H1 (cell line): ENCODE measurements around the gene VTI1B. TPM values are rescaled to one million over a fixed set of nuclear protein-coding genes. Genes with fewer than 3 reads are reported as not detected.

Source experiments
- CTCF ChIA-PET: fragments of 300-600 bp; sonication (Branson Sonifier 250); formaldehyde crosslinking; loops from one replicate; lab custom pipeline; 2021; ENCODE audit not compliant: partially characterized antibody; lab: Charles Lee
- POLR2A ChIA-PET: fragments of 300-600 bp; sonication (Branson Sonifier 250); formaldehyde crosslinking; loops from one replicate; lab custom pipeline; 2021; ENCODE audit warnings: inconsistent platforms; ENCODE audit not compliant: partially characterized antibody; lab: Charles Lee
- DNase-seq, 2 experiments: peaks; one replicate each; pipeline versions ENCODE4 v3.0.0 to v3.0.0-alpha.2; 2010 to 2022; ENCODE audit warnings: low spot score in 2 of 2, low read depth in 1 of 2, mixed read lengths in 1 of 2
- FAIRE-seq: peaks from 2 replicates; lab custom pipeline; 2011; peaks lifted over from hg19 to GRCh38; lab: Jason Lieb, UNC
- H2AFZ ChIP-seq: 2 replicates; pipeline ENCODE4 v1.8.1; 2012; ENCODE audit warnings: low read length, inconsistent platforms
- H2AK5ac ChIP-seq: 2 replicates; pipeline ENCODE4 v1.6.1; 2013; ENCODE audit warnings: low read depth, low read length
- H2BK120ac ChIP-seq: replicated peaks from 2 replicates; pipeline ENCODE3; 2013; ENCODE audit warnings: low read depth, low read length, inconsistent platforms
- H2BK12ac ChIP-seq: 2 replicates; pipeline ENCODE4 v1.6.1; 2013; ENCODE audit warnings: low read depth, low read length
- H2BK15ac ChIP-seq: 2 replicates; pipeline ENCODE4 v1.6.1; 2013; ENCODE audit warnings: low read length
- H2BK20ac ChIP-seq: 2 replicates; pipeline ENCODE4 v1.6.1; 2013; ENCODE audit warnings: low read length
- H2BK5ac ChIP-seq: 2 replicates; pipeline ENCODE4 v1.6.1; 2013; ENCODE audit warnings: low read depth, low read length
- H3K14ac ChIP-seq: 2 replicates; pipeline ENCODE4 v1.6.1; 2013; ENCODE audit warnings: inconsistent platforms; ENCODE audit not compliant: insufficient read length
- H3K18ac ChIP-seq: 2 replicates; pipeline ENCODE4 v1.6.1; 2013; ENCODE audit warnings: low read length; ENCODE audit errors: extremely low read depth
- H3K23ac ChIP-seq: 2 replicates; pipeline ENCODE4 v1.6.1; 2013; ENCODE audit warnings: inconsistent platforms; ENCODE audit not compliant: insufficient read length
- H3K23me2 ChIP-seq: 2 replicates; pipeline ENCODE4 v1.6.1; 2013; ENCODE audit warnings: low read depth, low read length
- H3K27ac ChIP-seq: 2 replicates; pipeline ENCODE4 v1.6.1; 2011; ENCODE audit warnings: low read depth, low read length, inconsistent platforms
- H3K27me3 ChIP-seq, 4 experiments: replicated peaks in 1 of 4; 1 replicate in 1 of 4; 2 replicates in 3 of 4; pipeline versions ENCODE4 v1.6.1 to v1.8.1; 2011 to 2013; ENCODE audit warnings: low read length in 3 of 4, mild to moderate bottlenecking in 3 of 4, inconsistent platforms in 2 of 4, mixed read lengths in 2 of 4, moderate library complexity in 1 of 4; ENCODE audit not compliant: control insufficient read depth in 3 of 4, insufficient read depth in 3 of 4; ENCODE audit errors: extremely low read depth in 1 of 4
- H3K36me3 ChIP-seq, 4 experiments: 2 replicates each; pipeline versions ENCODE4 v1.6.1 to v1.8.1; 2011 to 2013; ENCODE audit warnings: mild to moderate bottlenecking in 4 of 4, low read length in 3 of 4, moderate library complexity in 2 of 4, control low read depth in 1 of 4, inconsistent platforms in 1 of 4; ENCODE audit not compliant: insufficient read depth in 4 of 4, control insufficient read depth in 2 of 4
- H3K4ac ChIP-seq: replicated peaks from 2 replicates; pipeline ENCODE3; 2013; ENCODE audit warnings: low read length, low read depth, mixed read lengths, inconsistent platforms; ENCODE audit not compliant: insufficient read length
- H3K4me1 ChIP-seq, 4 experiments: replicated peaks in 1 of 4; 1 replicate in 1 of 4; 2 replicates in 3 of 4; pipeline versions ENCODE4 v1.6.1 to v1.8.1; 2011 to 2013; ENCODE audit warnings: low read length in 3 of 4, inconsistent platforms in 2 of 4, mixed read lengths in 1 of 4; ENCODE audit not compliant: insufficient read depth in 4 of 4, control insufficient read depth in 3 of 4
- H3K4me2 ChIP-seq, 2 experiments: 2 replicates each; pipeline versions ENCODE4 v1.6.1 to v1.8.1; 2011 to 2013; ENCODE audit warnings: low read depth in 2 of 2, low read length in 2 of 2, control low read depth in 1 of 2, inconsistent platforms in 1 of 2, mild to moderate bottlenecking in 1 of 2; ENCODE audit not compliant: insufficient read depth in 1 of 2
- H3K4me3 ChIP-seq, 4 experiments: fragments of 200-600, 300-600 bp in 1 of 4; sonication (generic), shearing (Covaris generic), sonication (Bioruptor Twin) in 1 of 4; 2 replicates each; pipeline versions ENCODE4 v1.5.1 to v1.8.1; 2011 to 2016; ENCODE audit warnings: low read length in 4 of 4, low read depth in 3 of 4, control low read depth in 2 of 4, inconsistent platforms in 2 of 4, mild to moderate bottlenecking in 2 of 4, mixed read lengths in 1 of 4, moderate library complexity in 1 of 4; ENCODE audit not compliant: insufficient read depth in 2 of 4; ENCODE audit errors: extremely low read depth in 1 of 4
- H3K56ac ChIP-seq: replicated peaks from 2 replicates; pipeline ENCODE3; 2013; ENCODE audit warnings: low read depth, mild to moderate bottlenecking, mixed read lengths, low read length, inconsistent platforms; ENCODE audit not compliant: insufficient read length
- H3K79me1 ChIP-seq: 2 replicates; pipeline ENCODE4 v1.6.1; 2013; ENCODE audit warnings: low read depth, low read length, control low read depth
- H3K79me2 ChIP-seq, 2 experiments: 2 replicates each; pipeline versions ENCODE4 v1.6.1 to v1.8.1; 2012 to 2013; ENCODE audit warnings: low read length in 2 of 2, mild to moderate bottlenecking in 2 of 2, inconsistent platforms in 1 of 2; ENCODE audit not compliant: insufficient read depth in 2 of 2, control insufficient read depth in 1 of 2
- H3K9ac ChIP-seq, 4 experiments: replicated peaks in 1 of 4; 1 replicate in 1 of 4; 2 replicates in 3 of 4; pipeline versions ENCODE4 v1.6.1 to v1.8.1; 2011 to 2013; ENCODE audit warnings: low read depth in 3 of 4, low read length in 3 of 4, control low read depth in 2 of 4, mild to moderate bottlenecking in 2 of 4, moderate library complexity in 2 of 4, inconsistent platforms in 1 of 4; ENCODE audit errors: extremely low read depth in 1 of 4
- H3K9me3 ChIP-seq, 2 experiments: 2 replicates each; pipeline versions ENCODE4 v1.6.1 to v1.8.1; 2012 to 2013; ENCODE audit warnings: mild to moderate bottlenecking in 2 of 2, moderate library complexity in 2 of 2, control low read depth in 1 of 2, inconsistent platforms in 1 of 2, low read depth in 1 of 2, low read length in 1 of 2, mixed read lengths in 1 of 2; ENCODE audit not compliant: insufficient read depth in 2 of 2
- H4K20me1 ChIP-seq, 2 experiments: replicated peaks in 1 of 2; 2 replicates each; pipeline versions ENCODE3 to v1.8.1; 2011 to 2013; ENCODE audit warnings: inconsistent platforms in 2 of 2, low read length in 2 of 2, mild to moderate bottlenecking in 1 of 2; ENCODE audit not compliant: insufficient read depth in 2 of 2, control insufficient read depth in 1 of 2
- H4K5ac ChIP-seq: 2 replicates; pipeline ENCODE4 v1.6.1; 2013; ENCODE audit warnings: low read length, low read depth, mixed read lengths, inconsistent platforms; ENCODE audit not compliant: insufficient read length
- H4K8ac ChIP-seq: 2 replicates; pipeline ENCODE4 v1.8.0; 2013; ENCODE audit warnings: mild to moderate bottlenecking, moderate library complexity, low read length, inconsistent platforms; ENCODE audit not compliant: insufficient read depth; ENCODE audit errors: extremely low read depth
- H4K91ac ChIP-seq: replicated peaks from 2 replicates; pipeline ENCODE3; 2013; ENCODE audit warnings: low read length, mixed read lengths, inconsistent platforms; ENCODE audit not compliant: insufficient read length
- CTBP2 ChIP-seq: IDR thresholded peaks from 2 replicates; pipeline ENCODE4 v1.7.0; 2011; ENCODE audit warnings: borderline replicate concordance, mild to moderate bottlenecking, moderate library complexity, mixed read lengths, low read length; ENCODE audit not compliant: insufficient read depth, insufficient read length
- E2F6 ChIP-seq: IDR thresholded peaks from 2 replicates; pipeline ENCODE4 v1.6.1; 2012; ENCODE audit warnings: inconsistent platforms
- EP300 ChIP-seq, 2 experiments: IDR thresholded peaks; 1 replicate in 1 of 2; 2 replicates in 1 of 2; pipeline ENCODE4 v1.6.1; 2011 to 2012; ENCODE audit warnings: low read depth in 2 of 2, low read length in 2 of 2, mild to moderate bottlenecking in 2 of 2, borderline replicate concordance in 1 of 2, inconsistent platforms in 1 of 2, moderate library complexity in 1 of 2
- POLR2AphosphoS5 ChIP-seq: IDR thresholded peaks from 2 replicates; pipeline ENCODE4 v1.6.1; 2011; ENCODE audit warnings: low read depth, low read length
- SIN3A ChIP-seq, 2 experiments: IDR thresholded peaks in 1 of 2; conservative IDR thresholded peaks in 1 of 2; 2 replicates each; pipeline ENCODE4 v1.6.1; 2011 to 2012; ENCODE audit warnings: low read length in 2 of 2, improper control_type of control experiment in 1 of 2, low read depth in 1 of 2, mild to moderate bottlenecking in 1 of 2
- SP4 ChIP-seq: IDR thresholded peaks from 2 replicates; pipeline ENCODE4 v1.6.1; 2012; ENCODE audit warnings: low read length, inconsistent platforms
- WGBS, 2 experiments: shearing (Covaris generic) in 1 of 2; methylation state at CpG; one replicate each; pipeline versions ENCODE4 v1.1.6 to v1.1.7; 2013 to 2015; ENCODE audit warnings: low lambda C conversion rate in 2 of 2, mixed read lengths in 2 of 2, inconsistent platforms in 1 of 2, low coverage in 1 of 2, missing lambda C conversion rate in 1 of 2; ENCODE audit not compliant: insufficient replicate concordance in 2 of 2, insufficient coverage in 1 of 2, insufficient read length in 1 of 2; ENCODE audit errors: extremely low coverage in 1 of 2, missing lambda C conversion rate in 1 of 2; 5-methylcytosine and 5-hydroxymethylcytosine counted together
- polyA plus RNA-seq, 7 experiments: library from polyadenylated mRNA; depleted of rRNA in 3 of 7; stranded (reverse) in 5 of 7; unstranded in 2 of 7; fragments of >200 nt in 5 of 7; fragments of 200-250 nt in 2 of 7; gene quantifications; 1 replicate in 5 of 7; 2 replicates in 1 of 7; 4 replicates in 1 of 7; pipeline versions ENCODE4 v1.2.1 to v1.2.3, GENCODE V29; 2011 to 2013; ENCODE audit warnings: missing spikeins in 2 of 7, mixed read lengths in 2 of 7
- total RNA-seq: library from RNA; stranded (reverse); fragmentation: NEBNext Ultra II Directional; extraction: Animal tissue kit (Norgen Biotek cat#: 25700); gene quantifications from 2 replicates; pipeline ENCODE4 v1.2.1, GENCODE V29; 2021

Gene VTI1B
- total and polyA plus RNA-seq, 2 of the 8 experiments (the other 6 are each of a cell fraction or from before 2014, with no cell fraction given), result 28.1 to 98.7 TPM

GRCh38 chr14:67641480-67641879, 33.0 kb downstream of the VTI1B start:
- Histone ChIP-seq H3K36me3 (peaks cover 0 to 11% (median 8%) of the 10 kb centered on the region in 4 experiments; a peak in 6 of 8 replicates), H4K91ac (no peak overlapping the region), H3K27ac (no peak overlapping the region), H3K14ac (no peak overlapping the region), H3K23ac (no peak overlapping the region), H4K8ac (no peak overlapping the region), H3K56ac (no peak overlapping the region), H3K9ac (no peak overlapping the region), H3K79me1 (no peaks in the 10 kb centered on the region), H3K18ac (no peak overlapping the region), H2BK5ac (no peak overlapping the region), H3K9me3 (no peaks in the 10 kb centered on the region), H3K4ac (no peak overlapping the region), H3K27me3 (no peaks in the 10 kb centered on the region), H3K4me3 (no peak overlapping the region), H2BK120ac (no peak overlapping the region), H3K79me2 (no peaks in the 10 kb centered on the region), H2BK15ac (no peak overlapping the region), H2BK20ac (no peak overlapping the region), H3K23me2 (no peaks in the 10 kb centered on the region), H2AFZ (no peak overlapping the region), H3K4me1 (no peaks in the 10 kb centered on the region), H2BK12ac (no peak overlapping the region), H2AK5ac (no peak overlapping the region), H4K20me1 (peaks cover 2% of the 10 kb centered on the region in 2 experiments), H4K5ac (no peak overlapping the region), H3K4me2 (no peak overlapping the region)
- POLR2A ChIA-PET, result interaction anchor here (1.0 to 2.5 kb wide), 2 partner anchors 21 to 34 kb away, joined by 4 to 6 read pairs; partner anchors contain the start of gene ARG2
- TF ChIP-seq SP4 (no peak), SIN3A (conservative IDR thresholded peaks at IDR 0.05 in 1 of 2, IDR thresholded peaks at IDR 0.05 in 1 of 2; ENCODE audit: low read depth in 1 of 2, low read length in 2 of 2) (no peak), POLR2AphosphoS5 (no peak), E2F6 (no peak), EP300 (IDR thresholded peaks at IDR 0.05; ENCODE audit: borderline replicate concordance in 1 of 2, low read depth in 2 of 2, low read length in 2 of 2) (no peak), CTBP2 (no peak)
- CTCF ChIA-PET, result interaction anchor here (1.0 to 3.5 kb wide), 5 partner anchors 23 to 214 kb away, joined by 3 to 9 read pairs (median 4); no protein-coding TSS in a partner anchor
- 90% methylated on average over 1 of the region's 1 CpG; no CpG with 5 or more reads in 1 of the 2 experiments for WGBS, 2 experiments
- DNase-seq, result no peak
- no peak for FAIRE-seq
